ENCODE data around the gene TXNRD2. TPM values are rescaled to one million over a fixed set of nuclear protein-coding genes. Genes with fewer than 3 reads are reported as not detected.
A peak's percentile ranks its signal among the peaks of the same experiment; 100 is the strongest.

The TXNRD2 gene
- total and polyA plus RNA-seq, 2 of the 4 experiments (the other 2 are of a cell fraction), result 15.6 to 25.7 TPM

DNA sequence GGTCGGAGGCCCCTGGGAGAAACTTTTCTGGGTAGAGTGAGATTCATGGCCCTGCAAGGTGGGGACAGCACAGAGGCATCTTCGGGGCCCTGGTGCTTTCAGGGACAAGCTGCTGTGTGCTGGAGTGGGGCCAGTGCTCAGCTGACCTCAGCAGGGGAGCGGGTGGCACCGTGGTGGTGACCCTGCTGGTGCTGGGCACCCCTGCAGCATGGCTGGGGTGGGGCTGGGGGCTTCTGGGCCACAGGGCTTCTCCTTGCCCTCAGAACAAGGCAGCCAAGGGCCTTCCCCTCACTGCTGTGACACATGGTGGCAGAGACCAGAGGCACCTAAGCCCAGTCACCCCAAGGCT, 62.0 kb downstream of the TXNRD2 start:
- no peaks in the 10 kb centered on the region for H3K36me3 ChIP-seq (ENCODE audit: control insufficient read depth, insufficient read depth, low read length)
- peak overlapping the region; percentile 95; the same call in 2 of the 3 replicates for H2BK15ac ChIP-seq (ENCODE audit: low read depth, low read length)
- H4K8ac ChIP-seq (ENCODE audit: low read depth in 2 of 2, low read length in 2 of 2), result peak overlapping the region; percentile 93 to 96
- peak overlapping the region; percentile 68 for H4K5ac ChIP-seq (ENCODE audit: low read depth, low read length)
- H3K56ac ChIP-seq (ENCODE audit: extremely low read depth, insufficient read depth, low read length), result peak overlapping the region; percentile 46; the same call in 1 of the 2 replicates
- peak overlapping the region; percentile 72 for H2AFZ ChIP-seq (replicated peaks; ENCODE audit: low read length, poor library complexity)
- H3K9me1 ChIP-seq (ENCODE audit: insufficient read depth, low read length), result peaks cover 54% of the 10 kb centered on the region
- dilution Hi-C loops (cut with HindIII; ENCODE audit: low sequenced_read_pairs, unreplicated experiment), result no loop called here
- peak overlapping the region; percentile 99 for H3K4ac ChIP-seq (ENCODE audit: low read depth, low read length)
- H3K9me3 ChIP-seq (ENCODE audit: control insufficient read depth, insufficient read depth, low read length), result no peaks in the 10 kb centered on the region
- no peak for DNase-seq
- in situ Hi-C loops (cut with MboI; ENCODE audit: low sequenced_read_pairs), result no loop called here
- H3K27ac ChIP-seq (ENCODE audit: insufficient read depth, low read length), result peak overlapping the region; percentile 84
- peaks cover 4% of the 10 kb centered on the region for H4K20me1 ChIP-seq (ENCODE audit: insufficient read depth, low read length)
- H2AK5ac ChIP-seq (ENCODE audit: low read depth, low read length), result peak overlapping the region; percentile 99
- no peak overlapping the region for H3K4me2 ChIP-seq (ENCODE audit: low read depth, low read length)
- H2AK9ac ChIP-seq (replicated peaks; ENCODE audit: low read depth, low read length, poor library complexity), result peak overlapping the region; percentile 97
- H3K27me3 ChIP-seq (ENCODE audit: control insufficient read depth, insufficient read depth, low read length), result no peaks in the 10 kb centered on the region
- BruUV-seq (replicated peaks), result no TSS peak
- peaks cover 54% of the 10 kb centered on the region for H3K4me1 ChIP-seq (ENCODE audit: control insufficient read depth, insufficient read depth, low read length)
- ChIA-PET CTCF (interaction anchor here (0.6 kb wide), 1 partner anchor 78 kb away, joined by 4 read pairs; no protein-coding TSS in a partner anchor), POLR2A (ENCODE audit: unreplicated experiment) (no interaction called here)
- intact Hi-C loops (cut with micrococcal nuclease), result no loop called here
- WGBS, 2 experiments (ENCODE audit: extremely low coverage in 2 of 2, insufficient read length in 1 of 2), result no CpG with 5 or more reads among the region's 4 CpGs
- H3K4me3 ChIP-seq (ENCODE audit: insufficient read depth, low read depth, low read length), result no peak overlapping the region
- H2BK5ac ChIP-seq (ENCODE audit: low read depth, low read length, poor library complexity, severe bottlenecking), result peak overlapping the region; percentile 97
- peak overlapping the region; percentile 100 for H4K91ac ChIP-seq (ENCODE audit: insufficient read depth, low read depth, low read length)
- peak overlapping the region; percentile 100 for H2BK120ac ChIP-seq (ENCODE audit: low read depth, low read length)
- peak overlapping the region; percentile 58 for H3K18ac ChIP-seq (ENCODE audit: low read depth, low read length)
- no peak overlapping the region; the same call in 1 of the 2 replicates for H3K9ac ChIP-seq (ENCODE audit: low read depth, low read length)
- no peak for ATAC-seq (ENCODE audit: low read depth)
- peaks cover 18 to 51% of the 10 kb centered on the region in 2 experiments for H3K79me1 ChIP-seq (ENCODE audit: low read depth in 1 of 2, low read length in 2 of 2)
- peak overlapping the region; percentile 96 for H3K23ac ChIP-seq (ENCODE audit: low read depth, low read length)
- H2BK20ac ChIP-seq (ENCODE audit: low read depth, low read length), result peak overlapping the region; percentile 100
- TF ChIP-seq MAFK (IDR thresholded peaks at IDR 0.05; ENCODE audit: low read depth, low read length) (no peak), RFX5 (IDR thresholded peaks at IDR 0.05; ENCODE audit: low read depth, low read length) (no peak), MAZ (IDR thresholded peaks at IDR 0.05; ENCODE audit: borderline replicate concordance, low read depth, low read length) (no peak), SMC3 (IDR thresholded peaks at IDR 0.05; ENCODE audit: low read depth, low read length) (no peak), CEBPB (IDR thresholded peaks at IDR 0.05; ENCODE audit: low read depth, low read length) (no peak), CHD1 (IDR thresholded peaks at IDR 0.05; ENCODE audit: low read depth, low read length) (no peak), FOS (IDR thresholded peaks at IDR 0.05; ENCODE audit: low read depth, low read length) (no peak), POLR2A (IDR thresholded peaks at IDR 0.05; ENCODE audit: low read depth, low read length) (no peak), RCOR1 (IDR thresholded peaks at IDR 0.05; ENCODE audit: insufficient replicate concordance, low read length) (no peak), NFE2L2 (IDR thresholded peaks at IDR 0.05; ENCODE audit: low read depth, low read length) (no peak), RAD21 (IDR thresholded peaks at IDR 0.05; ENCODE audit: low read length) (no peak), MXI1 (IDR thresholded peaks at IDR 0.05; ENCODE audit: borderline replicate concordance, low read depth, low read length) (no peak), ELK1 (IDR thresholded peaks at IDR 0.05; ENCODE audit: borderline replicate concordance, low read depth, low read length) (no peak)
- TF ChIP-seq, protein P1, sequence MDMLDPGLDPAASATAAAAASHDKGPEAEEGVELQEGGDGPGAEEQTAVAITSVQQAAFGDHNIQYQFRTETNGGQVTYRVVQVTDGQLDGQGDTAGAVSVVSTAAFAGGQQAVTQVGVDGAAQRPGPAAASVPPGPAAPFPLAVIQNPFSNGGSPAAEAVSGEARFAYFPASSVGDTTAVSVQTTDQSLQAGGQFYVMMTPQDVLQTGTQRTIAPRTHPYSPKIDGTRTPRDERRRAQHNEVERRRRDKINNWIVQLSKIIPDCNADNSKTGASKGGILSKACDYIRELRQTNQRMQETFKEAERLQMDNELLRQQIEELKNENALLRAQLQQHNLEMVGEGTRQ (IDR thresholded peaks at IDR 0.05; ENCODE audit: low read depth, low read length), result no peak
- peak overlapping the region; percentile 96 for H3K14ac ChIP-seq (replicated peaks; ENCODE audit: low read depth, low read length)

Data from IMR-90 (cell line).